SK-N-SH (cell line): ENCODE measurements around the gene TRPM2. TPM values are rescaled to one million over a fixed set of nuclear protein-coding genes. Genes with fewer than 3 reads are reported as not detected.

Experiments used
- CTCF ChIA-PET: fragments of 300-600, 350-600 bp; formaldehyde crosslinking; extraction: SDS; loops from one replicate; lab custom pipeline; 2021; lab: Yijun Ruan, JAX
- POLR2A ChIA-PET: fragments of 350-600 bp; sonication (Branson Sonifier 250); formaldehyde crosslinking; extraction: SDS; loops from one replicate; lab custom pipeline; 2020; ENCODE audit warnings: antibody characterized with exemption, inconsistent platforms; lab: Yijun Ruan, JAX
- DNase-seq: peaks from one replicate; pipeline ENCODE4 v3.0.0; 2012
- H2AFZ ChIP-seq: fragments of 200-600 bp; sonication (generic); 2 replicates; pipeline ENCODE4 v1.8.1; 2016; ENCODE audit warnings: antibody characterized with exemption, mild to moderate bottlenecking, low read depth
- H3F3A ChIP-seq: fragments of 200-600 bp; sonication (generic); replicated peaks from 2 replicates; pipeline ENCODE3; 2016; ENCODE audit warnings: antibody characterized with exemption, mild to moderate bottlenecking; ENCODE audit not compliant: insufficient read depth
- H3K27ac ChIP-seq, 2 experiments: fragments of 200-500 bp in 1 of 2; fragments of 200-600 bp in 1 of 2; sonication (Bioruptor generic) in 1 of 2; sonication (generic), shearing (Covaris generic) in 1 of 2; 2 replicates each; pipeline versions ENCODE4 v1.5.1 to v1.6.1; 2014 to 2016; ENCODE audit warnings: low read depth in 2 of 2, inconsistent platforms in 1 of 2, low read length in 1 of 2, mild to moderate bottlenecking in 1 of 2, mixed read lengths in 1 of 2
- H3K27me3 ChIP-seq: fragments of 200-600 bp; sonication (generic), shearing (Covaris generic); 2 replicates; pipeline ENCODE4 v1.6.1; 2016; ENCODE audit warnings: mixed run types; ENCODE audit not compliant: insufficient read depth
- H3K36me3 ChIP-seq, 2 experiments: fragments of 200-500 bp in 1 of 2; fragments of 200-600 bp in 1 of 2; sonication (Bioruptor generic) in 1 of 2; sonication (generic) in 1 of 2; replicated peaks in 1 of 2; 2 replicates each; pipeline versions ENCODE3 to v1.5.1; 2014 to 2016; ENCODE audit warnings: low read length in 1 of 2, mild to moderate bottlenecking in 1 of 2; ENCODE audit not compliant: insufficient read depth in 2 of 2, control insufficient read depth in 1 of 2
- H3K4me1 ChIP-seq, 2 experiments: fragments of 200-500 bp in 1 of 2; fragments of 200-600 bp in 1 of 2; sonication (Bioruptor generic) in 1 of 2; sonication (generic), shearing (Covaris generic) in 1 of 2; 2 replicates each; pipeline versions ENCODE4 v1.5.1 to v1.6.1; 2014 to 2016; ENCODE audit warnings: low read depth in 1 of 2, low read length in 1 of 2, mixed run types in 1 of 2; ENCODE audit not compliant: insufficient read depth in 2 of 2, control insufficient read depth in 1 of 2
- H3K4me2 ChIP-seq: fragments of 200-600 bp; sonication (generic), shearing (Covaris generic); 2 replicates; pipeline ENCODE4 v1.6.1; 2017; ENCODE audit warnings: mixed run types
- H3K4me3 ChIP-seq, 2 experiments: fragments of 200-500 bp in 1 of 2; fragments of 200-600 bp in 1 of 2; sonication (Bioruptor generic) in 1 of 2; sonication (generic), shearing (Covaris generic) in 1 of 2; 2 replicates each; pipeline versions ENCODE4 v1.5.1 to v1.8.1; 2014 to 2016; ENCODE audit warnings: low read depth in 2 of 2, inconsistent platforms in 1 of 2, low read length in 1 of 2, mild to moderate bottlenecking in 1 of 2, mixed read lengths in 1 of 2, moderate library complexity in 1 of 2
- H3K79me2 ChIP-seq: fragments of 200-600 bp; sonication (generic); 2 replicates; pipeline ENCODE4 v1.8.1; 2017; ENCODE audit warnings: mild to moderate bottlenecking; ENCODE audit not compliant: insufficient read depth
- H3K9ac ChIP-seq: fragments of 200-600 bp; sonication (generic); 2 replicates; pipeline ENCODE4 v1.6.1; 2017; ENCODE audit warnings: mixed run types
- H3K9me2 ChIP-seq: fragments of 200-600 bp; sonication (generic); 2 replicates; pipeline ENCODE4 v1.6.1; 2017; ENCODE audit warnings: mixed run types
- H3K9me3 ChIP-seq: fragments of 200-600 bp; sonication (generic); 2 replicates; pipeline ENCODE4 v1.6.1; 2017; ENCODE audit warnings: mixed run types, mild to moderate bottlenecking, moderate library complexity
- H4K20me1 ChIP-seq: fragments of 200-600 bp; sonication (generic); 2 replicates; pipeline ENCODE4 v1.6.1; 2017; ENCODE audit warnings: mild to moderate bottlenecking, mixed run types; ENCODE audit not compliant: insufficient read depth
- CTCF ChIP-seq: fragments of 200-600 bp; sonication (generic); IDR thresholded peaks from 2 replicates; pipeline ENCODE4 v1.6.1; 2017; ENCODE audit warnings: antibody characterized with exemption, mild to moderate bottlenecking, moderate library complexity
- ELF1 ChIP-seq: IDR thresholded peaks from 2 replicates; pipeline ENCODE4 v1.4.0; 2012
- EP300 ChIP-seq, 2 experiments: IDR thresholded peaks; 2 replicates each; pipeline versions ENCODE4 v1.4.0 to v1.6.1; 2012; ENCODE audit warnings: borderline replicate concordance in 1 of 2, low read depth in 1 of 2, low read length in 1 of 2
- EZH2phosphoT487 ChIP-seq: fragments of 200-600 bp; sonication (generic); IDR thresholded peaks from 2 replicates; pipeline ENCODE4 v1.6.1; 2017; ENCODE audit warnings: low read depth, mixed run types, mild to moderate bottlenecking, antibody characterized with exemption, moderate library complexity, borderline replicate concordance
- FOSL2 ChIP-seq: IDR thresholded peaks from 2 replicates; pipeline ENCODE4 v1.4.0; 2012; ENCODE audit warnings: low read depth, mild to moderate bottlenecking, moderate library complexity, borderline replicate concordance
- FOXJ3 ChIP-seq: sonication (generic); formaldehyde crosslinking; IDR thresholded peaks from 2 replicates; pipeline ENCODE4 v1.5.1; 2020; ENCODE audit warnings: mild to moderate bottlenecking, missing genetic modification reagents
- IRF3 ChIP-seq: fragments of 150-350 bp; IDR thresholded peaks from 2 replicates; pipeline ENCODE4 v1.6.1; 2016; ENCODE audit warnings: mild to moderate bottlenecking, low read depth, low read length
- MAX ChIP-seq: IDR thresholded peaks from 2 replicates; pipeline ENCODE4 v1.4.0; 2012; ENCODE audit warnings: low read depth
- MXI1 ChIP-seq: IDR thresholded peaks from 2 replicates; pipeline ENCODE4 v1.6.1; 2012; ENCODE audit warnings: mild to moderate bottlenecking, low read depth, low read length, improper control_type of control experiment
- PBX3 ChIP-seq: IDR thresholded peaks from 2 replicates; pipeline ENCODE4; 2012
- POLR2AphosphoS5 ChIP-seq: IDR thresholded peaks from 2 replicates; pipeline ENCODE4 v1.6.1; 2012; ENCODE audit warnings: low read depth, low read length
- RCOR1 ChIP-seq: fragments of 150-350 bp; IDR thresholded peaks from 2 replicates; pipeline ENCODE4 v1.6.1; 2017; ENCODE audit warnings: antibody characterized with exemption, low read length
- REST ChIP-seq: IDR thresholded peaks from 2 replicates; pipeline ENCODE4 v1.6.1; 2012; ENCODE audit warnings: mild to moderate bottlenecking, low read depth, low read length, moderate library complexity
- SMC3 ChIP-seq: IDR thresholded peaks from 2 replicates; pipeline ENCODE4 v1.6.1; 2012; ENCODE audit warnings: low read depth, low read length, improper control_type of control experiment
- USF1 ChIP-seq: IDR thresholded peaks from 2 replicates; pipeline ENCODE4 v1.4.0; 2012; ENCODE audit warnings: low read depth, borderline replicate concordance
- WGBS: methylation state at CpG from one replicate; pipeline ENCODE4 v1.1.6; 2017; ENCODE audit warnings: low lambda C conversion rate; 5-methylcytosine and 5-hydroxymethylcytosine counted together
- polyA plus RNA-seq, 3 experiments: library from polyadenylated mRNA; depleted of rRNA; stranded (reverse); fragments of >200 nt; gene quantifications; 2 replicates each; pipeline ENCODE4 v1.2.3, GENCODE V29; 2012

TRPM2 gene
- polyA plus RNA-seq, 1 of the 3 experiments (the other 2 are of a cell fraction): not detected

GRCh38 chr21:44334329-44335030 lies 18.9 kb upstream of the TRPM2 start:
- H3K36me3 ChIP-seq: peaks cover 0 to 12% of the 10 kb centered on the region in 2 experiments
- H3K9ac ChIP-seq: no peak overlapping the region
- H3K27ac ChIP-seq: no peak overlapping the region
- H3K79me2 ChIP-seq: no peaks in the 10 kb centered on the region
- H3K9me2 ChIP-seq: no peaks in the 10 kb centered on the region
- TF ChIP-seq FOSL2: no peak
- TF ChIP-seq SMC3: no peak
- TF ChIP-seq MAX: no peak
- no peaks in the 10 kb centered on the region for H3K27me3 ChIP-seq
- no peak overlapping the region for H2AFZ ChIP-seq
- 93% methylated on average over 13 of the region's 26 CpGs for WGBS
- ChIA-PET CTCF (interaction anchor here (1.0 to 1.9 kb wide), 5 partner anchors 10 to 459 kb away, joined by 3 to 7 read pairs (median 3); no protein-coding TSS in a partner anchor), POLR2A (no interaction called here)
- H3K4me3 ChIP-seq: no peak overlapping the region
- H3K9me3 ChIP-seq: no peaks in the 10 kb centered on the region
- no peak overlapping the region for H3K4me2 ChIP-seq
- H4K20me1 ChIP-seq: no peaks in the 10 kb centered on the region
- H3F3A ChIP-seq: peaks cover 15% of the 10 kb centered on the region
- H3K4me1 ChIP-seq: peaks cover 0 to 7% of the 10 kb centered on the region in 2 experiments; a peak in 1 of 4 replicates
- DNase-seq: no peak

- no peaks in the 10 kb centered on the region for H3K9me3 ChIP-seq
- no peaks in the 10 kb centered on the region for H3K9me2 ChIP-seq
- no peak overlapping the region for H3K9ac ChIP-seq
- H3K4me1 ChIP-seq: peaks cover 6 to 10% of the 10 kb centered on the region in 2 experiments; a peak in 2 of 4 replicates
- ChIA-PET POLR2A (no interaction called here), CTCF (interaction anchor here (1.0 kb wide), 2 partner anchors 9 to 38 kb away, joined by 3 read pairs; no protein-coding TSS in a partner anchor)
- H3F3A ChIP-seq: peaks cover 23% of the 10 kb centered on the region
- DNase-seq: no peak
- no peak overlapping the region for H2AFZ ChIP-seq
- no peak overlapping the region for H3K27ac ChIP-seq
- no peak overlapping the region for H3K4me3 ChIP-seq
- H3K36me3 ChIP-seq: peaks cover 0 to 12% of the 10 kb centered on the region in 2 experiments
- H3K79me2 ChIP-seq: no peaks in the 10 kb centered on the region
- no peaks in the 10 kb centered on the region for H4K20me1 ChIP-seq
- no peak overlapping the region for H3K4me2 ChIP-seq
- WGBS: 95% methylated on average over 8 of the region's 24 CpGs
- no peaks in the 10 kb centered on the region for H3K27me3 ChIP-seq
- no peak for TF ChIP-seq PBX3
- no peak for TF ChIP-seq ELF1
- TF ChIP-seq EP300 (IDR thresholded peaks at IDR 0.05; ENCODE audit: borderline replicate concordance in 1 of 2, low read depth in 1 of 2, low read length in 1 of 2): no peak
- no peak for TF ChIP-seq FOSL2
- no peak for TF ChIP-seq USF1
- no peak for TF ChIP-seq IRF3
- TF ChIP-seq REST: no peak
- no peak for TF ChIP-seq RCOR1
- no peak for TF ChIP-seq MXI1
- TF ChIP-seq POLR2AphosphoS5: no peak
- no peak for TF ChIP-seq CTCF
- no peak for TF ChIP-seq EZH2phosphoT487
- TF ChIP-seq FOXJ3 (CRISPR knock-in tag): no peak
Observed at GRCh38 chr21:44335266-44336059, 18.0 kb upstream of the TRPM2 start.
